Raji (cell line): Measurements from ENCODE around the gene GRIK2.

Experiments
- POLR2A ChIP-seq: IDR thresholded peaks from 2 replicates; pipeline ENCODE4 v1.6.1; 2011; ENCODE audit warnings: low read depth, low read length, control low read depth; ENCODE audit not compliant: insufficient read depth

GRIK2 gene

GRCh38 chr6:101397199-101397598 lies 3.7 kb downstream of the GRIK2 start:
- TF ChIP-seq POLR2A = no peak

GRCh38 chr6:101398716-101399615 lies 5.5 kb downstream of the GRIK2 start:
- TF ChIP-seq POLR2A = no peak

- TF ChIP-seq POLR2A = no peak
Measured at GRCh38 chr6:101399616-101400162, 6.2 kb downstream of the GRIK2 start.

GRCh38 chr6:101400326-101401135 lies 7.0 kb downstream of the GRIK2 start:
- TF ChIP-seq POLR2A = no peak

GRCh38 chr6:101401171-101401570 lies 7.7 kb downstream of the GRIK2 start:
- TF ChIP-seq POLR2A = no peak

GRCh38 chr6:101401792-101402621 lies 8.5 kb downstream of the GRIK2 start:
- no peak for TF ChIP-seq POLR2A

GRCh38 chr6:101402622-101403031 lies 9.1 kb downstream of the GRIK2 start:
- TF ChIP-seq POLR2A = no peak

- TF ChIP-seq POLR2A = no peak
Measured at GRCh38 chr6:101403216-101403945, 9.9 kb downstream of the GRIK2 start.

GRCh38 chr6:101404775-101405174 lies 11.3 kb downstream of the GRIK2 start:
- no peak for TF ChIP-seq POLR2A

- no peak for TF ChIP-seq POLR2A
Measured at GRCh38 chr6:101413773-101414172, 20.3 kb downstream of the GRIK2 start.

GRCh38 chr6:101417900-101418299 lies 24.4 kb downstream of the GRIK2 start:
- no peak for TF ChIP-seq POLR2A

GRCh38 chr6:101422251-101422650 lies 28.7 kb downstream of the GRIK2 start:
- TF ChIP-seq POLR2A = no peak

GRCh38 chr6:101422811-101423210 lies 29.3 kb downstream of the GRIK2 start:
- no peak for TF ChIP-seq POLR2A

- TF ChIP-seq POLR2A = no peak
Measured at GRCh38 chr6:101429270-101429669, 35.8 kb downstream of the GRIK2 start.

- no peak for TF ChIP-seq POLR2A
Measured at GRCh38 chr6:101429845-101430244, 36.3 kb downstream of the GRIK2 start.

GRCh38 chr6:101433141-101433540 lies 39.6 kb downstream of the GRIK2 start:
- TF ChIP-seq POLR2A = no peak
